Measurements from ENCODE around the gene EMC7.

DNA sequence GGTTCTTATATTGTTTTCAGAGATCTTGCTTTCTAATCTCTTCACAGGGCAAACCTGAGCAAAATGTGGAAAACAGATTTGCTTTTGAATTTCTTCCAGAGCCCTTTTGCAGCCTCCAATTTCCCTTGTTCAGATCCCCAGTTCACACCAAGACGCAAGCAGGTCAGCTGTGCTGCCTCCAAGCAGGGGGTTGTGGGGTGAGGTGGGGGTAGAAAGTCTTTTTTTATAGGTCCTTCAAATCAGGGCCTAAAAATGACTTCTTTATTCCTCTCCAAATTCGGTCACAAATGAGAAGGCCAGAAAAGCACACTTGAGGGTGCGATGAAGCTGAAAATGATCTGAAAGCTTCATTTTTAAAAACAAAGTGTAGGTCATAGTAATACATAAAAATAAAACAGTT lies 36.4 kb downstream of the EMC7 start:
- TF ChIP-seq, protein P1, sequence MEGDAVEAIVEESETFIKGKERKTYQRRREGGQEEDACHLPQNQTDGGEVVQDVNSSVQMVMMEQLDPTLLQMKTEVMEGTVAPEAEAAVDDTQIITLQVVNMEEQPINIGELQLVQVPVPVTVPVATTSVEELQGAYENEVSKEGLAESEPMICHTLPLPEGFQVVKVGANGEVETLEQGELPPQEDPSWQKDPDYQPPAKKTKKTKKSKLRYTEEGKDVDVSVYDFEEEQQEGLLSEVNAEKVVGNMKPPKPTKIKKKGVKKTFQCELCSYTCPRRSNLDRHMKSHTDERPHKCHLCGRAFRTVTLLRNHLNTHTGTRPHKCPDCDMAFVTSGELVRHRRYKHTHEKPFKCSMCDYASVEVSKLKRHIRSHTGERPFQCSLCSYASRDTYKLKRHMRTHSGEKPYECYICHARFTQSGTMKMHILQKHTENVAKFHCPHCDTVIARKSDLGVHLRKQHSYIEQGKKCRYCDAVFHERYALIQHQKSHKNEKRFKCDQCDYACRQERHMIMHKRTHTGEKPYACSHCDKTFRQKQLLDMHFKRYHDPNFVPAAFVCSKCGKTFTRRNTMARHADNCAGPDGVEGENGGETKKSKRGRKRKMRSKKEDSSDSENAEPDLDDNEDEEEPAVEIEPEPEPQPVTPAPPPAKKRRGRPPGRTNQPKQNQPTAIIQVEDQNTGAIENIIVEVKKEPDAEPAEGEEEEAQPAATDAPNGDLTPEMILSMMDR (IDR thresholded peaks at IDR 0.05) = no peak
- no peak for TF ChIP-seq POLR2AphosphoS5 (IDR thresholded peaks at IDR 0.05)
